ENCODE data around the gene IPO4. TPM values are rescaled to one million over a fixed set of nuclear protein-coding genes. Genes with fewer than 3 reads are reported as not detected.

Gene IPO4
- total and polyA plus RNA-seq, 2 of the 13 experiments (the other 11 are each of a cell fraction or from before 2014, with no cell fraction given), result 39.0 to 179 TPM

DNA sequence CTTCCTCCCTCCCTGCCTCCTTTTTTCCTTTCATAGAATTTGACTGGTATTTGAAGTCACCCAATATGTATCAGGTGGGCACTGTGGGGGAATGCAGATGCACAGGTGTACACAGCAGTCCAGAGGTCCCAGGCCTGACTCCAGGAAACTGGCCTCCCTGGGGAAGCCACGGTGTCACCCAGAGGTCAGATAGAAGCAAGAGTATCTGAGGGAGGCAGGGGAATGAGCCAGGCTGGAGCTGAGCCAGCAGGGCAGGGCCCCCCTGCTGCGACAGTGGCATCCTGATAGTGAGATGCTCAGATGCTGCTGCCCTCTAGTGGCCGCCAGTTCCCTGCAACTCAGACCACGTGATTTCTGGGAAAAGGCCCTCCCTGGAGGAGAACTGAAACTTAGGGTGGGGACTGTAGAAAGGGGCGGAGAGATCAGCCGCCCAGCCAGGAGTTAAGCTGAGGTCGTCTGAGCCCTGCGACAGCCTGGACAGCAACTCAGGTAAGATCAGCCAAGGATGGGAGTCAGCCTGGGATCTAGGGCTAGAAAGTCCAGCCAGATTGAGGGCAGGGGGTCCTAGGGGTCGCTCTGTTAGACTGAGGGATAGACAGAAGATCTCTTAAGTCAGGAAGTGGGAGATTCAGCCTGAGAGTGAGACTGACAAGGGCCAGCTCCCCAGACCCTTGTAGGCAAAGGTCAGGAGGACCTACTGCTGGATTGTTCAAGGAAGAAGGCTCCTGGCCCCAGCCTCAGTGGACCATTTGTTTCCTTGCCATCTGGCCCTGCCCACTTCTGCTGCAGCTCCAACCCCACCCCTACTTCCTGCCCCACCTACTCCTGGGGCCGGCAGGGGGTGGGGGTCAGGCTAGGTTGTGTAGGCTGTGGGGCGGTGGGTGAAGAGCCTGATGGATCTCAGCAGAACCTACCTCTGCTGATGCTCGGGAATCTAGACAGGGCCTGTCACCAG, 27.5 kb downstream of the IPO4 start, which contains the start of gene IRF9 (continued):
- TF ChIP-seq, protein P1, sequence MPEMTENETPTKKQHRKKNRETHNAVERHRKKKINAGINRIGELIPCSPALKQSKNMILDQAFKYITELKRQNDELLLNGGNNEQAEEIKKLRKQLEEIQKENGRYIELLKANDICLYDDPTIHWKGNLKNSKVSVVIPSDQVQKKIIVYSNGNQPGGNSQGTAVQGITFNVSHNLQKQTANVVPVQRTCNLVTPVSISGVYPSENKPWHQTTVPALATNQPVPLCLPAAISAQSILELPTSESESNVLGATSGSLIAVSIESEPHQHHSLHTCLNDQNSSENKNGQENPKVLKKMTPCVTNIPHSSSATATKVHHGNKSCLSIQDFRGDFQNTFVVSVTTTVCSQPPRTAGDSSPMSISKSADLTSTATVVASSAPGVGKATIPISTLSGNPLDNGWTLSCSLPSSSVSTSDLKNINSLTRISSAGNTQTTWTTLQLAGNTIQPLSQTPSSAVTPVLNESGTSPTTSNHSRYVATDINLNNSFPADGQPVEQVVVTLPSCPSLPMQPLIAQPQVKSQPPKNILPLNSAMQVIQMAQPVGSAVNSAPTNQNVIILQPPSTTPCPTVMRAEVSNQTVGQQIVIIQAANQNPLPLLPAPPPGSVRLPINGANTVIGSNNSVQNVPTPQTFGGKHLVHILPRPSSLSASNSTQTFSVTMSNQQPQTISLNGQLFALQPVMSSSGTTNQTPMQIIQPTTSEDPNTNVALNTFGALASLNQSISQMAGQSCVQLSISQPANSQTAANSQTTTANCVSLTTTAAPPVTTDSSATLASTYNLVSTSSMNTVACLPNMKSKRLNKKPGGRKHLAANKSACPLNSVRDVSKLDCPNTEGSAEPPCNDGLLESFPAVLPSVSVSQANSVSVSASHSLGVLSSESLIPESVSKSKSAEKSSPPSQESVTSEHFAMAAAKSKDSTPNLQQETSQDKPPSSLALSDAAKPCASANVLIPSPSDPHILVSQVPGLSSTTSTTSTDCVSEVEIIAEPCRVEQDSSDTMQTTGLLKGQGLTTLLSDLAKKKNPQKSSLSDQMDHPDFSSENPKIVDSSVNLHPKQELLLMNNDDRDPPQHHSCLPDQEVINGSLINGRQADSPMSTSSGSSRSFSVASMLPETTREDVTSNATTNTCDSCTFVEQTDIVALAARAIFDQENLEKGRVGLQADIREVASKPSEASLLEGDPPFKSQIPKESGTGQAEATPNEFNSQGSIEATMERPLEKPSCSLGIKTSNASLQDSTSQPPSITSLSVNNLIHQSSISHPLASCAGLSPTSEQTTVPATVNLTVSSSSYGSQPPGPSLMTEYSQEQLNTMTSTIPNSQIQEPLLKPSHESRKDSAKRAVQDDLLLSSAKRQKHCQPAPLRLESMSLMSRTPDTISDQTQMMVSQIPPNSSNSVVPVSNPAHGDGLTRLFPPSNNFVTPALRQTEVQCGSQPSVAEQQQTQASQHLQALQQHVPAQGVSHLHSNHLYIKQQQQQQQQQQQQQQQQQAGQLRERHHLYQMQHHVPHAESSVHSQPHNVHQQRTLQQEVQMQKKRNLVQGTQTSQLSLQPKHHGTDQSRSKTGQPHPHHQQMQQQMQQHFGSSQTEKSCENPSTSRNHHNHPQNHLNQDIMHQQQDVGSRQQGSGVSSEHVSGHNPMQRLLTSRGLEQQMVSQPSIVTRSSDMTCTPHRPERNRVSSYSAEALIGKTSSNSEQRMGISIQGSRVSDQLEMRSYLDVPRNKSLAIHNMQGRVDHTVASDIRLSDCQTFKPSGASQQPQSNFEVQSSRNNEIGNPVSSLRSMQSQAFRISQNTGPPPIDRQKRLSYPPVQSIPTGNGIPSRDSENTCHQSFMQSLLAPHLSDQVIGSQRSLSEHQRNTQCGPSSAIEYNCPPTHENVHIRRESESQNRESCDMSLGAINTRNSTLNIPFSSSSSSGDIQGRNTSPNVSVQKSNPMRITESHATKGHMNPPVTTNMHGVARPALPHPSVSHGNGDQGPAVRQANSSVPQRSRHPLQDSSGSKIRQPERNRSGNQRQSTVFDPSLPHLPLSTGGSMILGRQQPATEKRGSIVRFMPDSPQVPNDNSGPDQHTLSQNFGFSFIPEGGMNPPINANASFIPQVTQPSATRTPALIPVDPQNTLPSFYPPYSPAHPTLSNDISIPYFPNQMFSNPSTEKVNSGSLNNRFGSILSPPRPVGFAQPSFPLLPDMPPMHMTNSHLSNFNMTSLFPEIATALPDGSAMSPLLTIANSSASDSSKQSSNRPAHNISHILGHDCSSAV (CRISPR knock-in tag; IDR thresholded peaks at IDR 0.05; ENCODE audit: borderline replicate concordance), result peak; percentile 86; the same call in 1 of the 2 replicates
- no peak for TF ChIP-seq SMARCC2 (IDR thresholded peaks at IDR 0.05)
- no peak for TF ChIP-seq HNRNPH1 (optimal IDR thresholded peaks at IDR 0.05; ENCODE audit: low read depth, low read length)
- TF ChIP-seq, protein P2, sequence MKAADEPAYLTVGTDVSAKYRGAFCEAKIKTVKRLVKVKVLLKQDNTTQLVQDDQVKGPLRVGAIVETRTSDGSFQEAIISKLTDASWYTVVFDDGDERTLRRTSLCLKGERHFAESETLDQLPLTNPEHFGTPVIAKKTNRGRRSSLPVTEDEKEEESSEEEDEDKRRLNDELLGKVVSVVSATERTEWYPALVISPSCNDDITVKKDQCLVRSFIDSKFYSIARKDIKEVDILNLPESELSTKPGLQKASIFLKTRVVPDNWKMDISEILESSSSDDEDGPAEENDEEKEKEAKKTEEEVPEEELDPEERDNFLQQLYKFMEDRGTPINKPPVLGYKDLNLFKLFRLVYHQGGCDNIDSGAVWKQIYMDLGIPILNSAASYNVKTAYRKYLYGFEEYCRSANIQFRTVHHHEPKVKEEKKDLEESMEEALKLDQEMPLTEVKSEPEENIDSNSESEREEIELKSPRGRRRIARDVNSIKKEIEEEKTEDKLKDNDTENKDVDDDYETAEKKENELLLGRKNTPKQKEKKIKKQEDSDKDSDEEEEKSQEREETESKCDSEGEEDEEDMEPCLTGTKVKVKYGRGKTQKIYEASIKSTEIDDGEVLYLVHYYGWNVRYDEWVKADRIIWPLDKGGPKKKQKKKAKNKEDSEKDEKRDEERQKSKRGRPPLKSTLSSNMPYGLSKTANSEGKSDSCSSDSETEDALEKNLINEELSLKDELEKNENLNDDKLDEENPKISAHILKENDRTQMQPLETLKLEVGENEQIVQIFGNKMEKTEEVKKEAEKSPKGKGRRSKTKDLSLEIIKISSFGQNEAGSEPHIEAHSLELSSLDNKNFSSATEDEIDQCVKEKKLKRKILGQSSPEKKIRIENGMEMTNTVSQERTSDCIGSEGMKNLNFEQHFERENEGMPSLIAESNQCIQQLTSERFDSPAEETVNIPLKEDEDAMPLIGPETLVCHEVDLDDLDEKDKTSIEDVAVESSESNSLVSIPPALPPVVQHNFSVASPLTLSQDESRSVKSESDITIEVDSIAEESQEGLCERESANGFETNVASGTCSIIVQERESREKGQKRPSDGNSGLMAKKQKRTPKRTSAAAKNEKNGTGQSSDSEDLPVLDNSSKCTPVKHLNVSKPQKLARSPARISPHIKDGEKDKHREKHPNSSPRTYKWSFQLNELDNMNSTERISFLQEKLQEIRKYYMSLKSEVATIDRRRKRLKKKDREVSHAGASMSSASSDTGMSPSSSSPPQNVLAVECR (CRISPR knock-in tag; IDR thresholded peaks at IDR 0.05; ENCODE audit: borderline replicate concordance), result peak; percentile 98
- peak; percentile 79; the same call in 1 of the 2 replicates for TF ChIP-seq POLR2AphosphoS2 (IDR thresholded peaks at IDR 0.05; ENCODE audit: low read depth, low read length)
- TF ChIP-seq ZBTB38 (CRISPR knock-in tag; IDR thresholded peaks at IDR 0.05), result peak; percentile 94
- TF ChIP-seq, protein P3, sequence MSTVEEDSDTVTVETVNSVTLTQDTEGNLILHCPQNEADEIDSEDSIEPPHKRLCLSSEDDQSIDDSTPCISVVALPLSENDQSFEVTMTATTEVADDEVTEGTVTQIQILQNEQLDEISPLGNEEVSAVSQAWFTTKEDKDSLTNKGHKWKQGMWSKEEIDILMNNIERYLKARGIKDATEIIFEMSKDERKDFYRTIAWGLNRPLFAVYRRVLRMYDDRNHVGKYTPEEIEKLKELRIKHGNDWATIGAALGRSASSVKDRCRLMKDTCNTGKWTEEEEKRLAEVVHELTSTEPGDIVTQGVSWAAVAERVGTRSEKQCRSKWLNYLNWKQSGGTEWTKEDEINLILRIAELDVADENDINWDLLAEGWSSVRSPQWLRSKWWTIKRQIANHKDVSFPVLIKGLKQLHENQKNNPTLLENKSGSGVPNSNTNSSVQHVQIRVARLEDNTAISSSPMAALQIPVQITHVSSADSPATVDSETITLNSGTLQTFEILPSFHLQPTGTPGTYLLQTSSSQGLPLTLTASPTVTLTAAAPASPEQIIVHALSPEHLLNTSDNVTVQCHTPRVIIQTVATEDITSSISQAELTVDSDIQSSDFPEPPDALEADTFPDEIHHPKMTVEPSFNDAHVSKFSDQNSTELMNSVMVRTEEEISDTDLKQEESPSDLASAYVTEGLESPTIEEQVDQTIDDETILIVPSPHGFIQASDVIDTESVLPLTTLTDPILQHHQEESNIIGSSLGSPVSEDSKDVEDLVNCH (CRISPR knock-in tag; IDR thresholded peaks at IDR 0.05), result no peak
- peak; percentile 80 for TF ChIP-seq PITX1 (CRISPR knock-in tag; IDR thresholded peaks at IDR 0.05)

All from HepG2 (cell line).